ENCODE results near the gene SIRPG.

The SIRPG gene

GRCh38 chr20:1588533-1589460 lies 68.8 kb downstream of the SIRPG start:
- no peak for DNase-seq

- no peak for DNase-seq
Measured at GRCh38 chr20:1587781-1588532, 69.6 kb downstream of the SIRPG start.

GRCh38 chr20:1579488-1579887 lies 78.1 kb downstream of the SIRPG start:
- DNase-seq, result no peak
